ENCODE results near the gene TMSB4X.
"Not testable (repeated sequence)": the region's sequence is repeated elsewhere in the genome, so short reads cannot be mapped to it uniquely, and the experiment has no call there.

The TMSB4X gene

DNA sequence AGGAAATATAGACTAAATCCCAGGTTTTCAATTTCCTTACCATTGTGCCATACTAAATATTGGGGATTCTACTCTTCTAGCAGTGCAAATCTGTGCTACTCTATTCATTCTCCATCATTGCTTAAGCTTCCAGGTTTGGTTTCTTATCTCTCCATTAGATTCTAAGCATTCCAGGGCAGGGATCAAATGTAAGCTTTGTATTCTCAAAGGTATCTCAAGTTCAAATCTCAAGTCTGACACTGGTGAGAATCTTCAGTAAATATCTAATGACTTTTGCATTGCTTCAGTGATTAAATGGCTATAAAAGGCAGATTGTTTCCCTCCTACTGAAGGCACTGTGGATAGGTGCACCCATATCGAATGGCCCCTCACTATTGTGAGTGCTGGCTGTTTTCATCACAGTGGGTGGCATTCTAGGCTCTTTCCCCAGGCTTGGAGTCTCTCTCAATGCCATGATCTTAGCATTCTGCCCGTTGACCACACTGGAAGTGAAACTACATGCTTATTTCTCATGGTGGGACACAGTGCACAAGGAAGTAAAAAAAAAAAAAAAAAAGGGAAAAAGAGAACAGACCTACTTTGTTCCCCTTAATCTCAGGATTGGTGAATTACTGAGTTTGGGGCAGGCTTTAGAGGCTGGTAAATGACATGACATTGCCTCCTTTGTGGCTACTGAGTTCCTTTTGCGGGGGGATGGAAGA lies 40.8 kb downstream of the TMSB4X start:
- in situ Hi-C loops (cut with HindIII; ENCODE audit: low sequenced_read_pairs): no loop called here

DNA sequence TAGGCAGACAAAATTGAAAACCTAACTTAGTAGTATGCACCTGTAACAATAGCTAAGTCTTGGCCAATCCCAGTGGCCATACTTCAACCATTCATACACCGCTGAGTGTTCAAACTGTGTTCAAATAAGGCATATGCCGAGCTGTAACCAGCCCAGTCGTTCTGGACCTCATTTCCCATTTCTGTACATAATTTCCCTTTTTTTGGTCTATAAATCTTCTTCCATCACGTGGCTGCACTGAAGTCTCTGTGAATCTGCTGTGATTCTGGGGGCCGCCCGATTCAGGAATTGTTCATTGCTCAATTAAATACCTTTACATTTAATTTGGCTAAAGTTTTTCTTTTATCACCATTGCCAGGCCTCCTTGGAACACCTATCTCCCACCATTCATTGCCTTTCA lies 41.8 kb downstream of the TMSB4X start:
- in situ Hi-C loops (cut with HindIII; ENCODE audit: low sequenced_read_pairs): not testable (repeated sequence)

DNA sequence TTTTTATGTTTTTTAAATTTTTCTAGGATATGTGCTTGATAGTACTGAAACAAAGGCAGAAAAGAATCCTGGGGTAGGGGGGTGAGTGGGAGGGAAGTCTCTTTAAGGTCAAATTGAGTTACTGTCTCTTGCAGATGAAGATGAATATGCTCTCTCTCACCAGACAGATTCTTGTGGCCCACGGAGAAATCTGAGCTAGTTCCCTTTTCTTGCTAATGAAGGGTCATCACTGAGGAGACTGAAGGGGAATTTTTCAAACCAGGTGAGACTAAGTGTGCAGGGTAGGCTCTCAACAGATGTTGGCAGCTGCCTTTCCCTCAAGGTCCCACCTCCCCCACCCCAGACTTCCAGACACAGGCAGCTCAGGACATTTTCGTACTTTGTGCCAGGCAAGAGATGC lies 48.0 kb downstream of the TMSB4X start:
- in situ Hi-C loops (cut with HindIII; ENCODE audit: low sequenced_read_pairs): no loop called here

DNA sequence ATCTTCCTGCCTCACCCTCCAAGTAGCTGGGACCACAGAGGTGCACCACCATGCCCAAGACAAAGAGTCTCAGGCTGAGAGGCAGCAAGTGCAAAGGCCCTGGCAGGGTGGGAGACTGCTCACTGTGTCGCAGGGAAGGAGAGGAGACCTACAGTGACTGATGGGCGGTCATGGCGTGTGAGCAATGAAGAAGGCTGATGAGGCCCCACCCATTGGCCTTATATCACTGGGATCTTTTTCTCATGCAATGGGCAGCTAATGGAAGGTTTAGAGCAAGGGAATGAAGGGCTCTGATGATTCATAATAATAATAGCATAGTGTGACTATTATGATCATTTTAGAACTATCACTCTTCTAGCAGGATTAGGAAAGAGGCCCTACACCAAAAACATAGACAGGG lies 48.7 kb downstream of the TMSB4X start:
- in situ Hi-C loops (cut with HindIII; ENCODE audit: low sequenced_read_pairs): no loop called here

DNA sequence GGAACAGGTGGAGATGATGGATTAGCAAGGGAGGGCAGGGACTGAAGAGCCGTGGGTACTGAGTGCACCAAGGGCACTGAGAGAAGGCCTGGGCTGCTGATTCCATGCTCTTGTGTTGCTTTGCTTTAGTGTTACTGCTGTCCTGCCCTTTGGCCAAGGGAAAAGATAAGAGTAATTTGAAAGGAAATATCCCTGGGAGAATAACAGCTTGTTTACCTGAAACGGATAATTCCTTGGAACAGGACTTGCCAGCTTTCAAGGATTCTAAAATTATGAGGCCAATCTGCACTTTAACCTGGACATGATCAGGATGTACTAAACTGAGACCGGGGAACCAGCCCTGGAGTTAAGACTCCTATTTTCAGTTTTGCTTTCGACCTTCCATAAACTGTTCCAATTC lies 49.1 kb downstream of the TMSB4X start:
- in situ Hi-C loops (cut with HindIII; ENCODE audit: low sequenced_read_pairs): no loop called here

DNA sequence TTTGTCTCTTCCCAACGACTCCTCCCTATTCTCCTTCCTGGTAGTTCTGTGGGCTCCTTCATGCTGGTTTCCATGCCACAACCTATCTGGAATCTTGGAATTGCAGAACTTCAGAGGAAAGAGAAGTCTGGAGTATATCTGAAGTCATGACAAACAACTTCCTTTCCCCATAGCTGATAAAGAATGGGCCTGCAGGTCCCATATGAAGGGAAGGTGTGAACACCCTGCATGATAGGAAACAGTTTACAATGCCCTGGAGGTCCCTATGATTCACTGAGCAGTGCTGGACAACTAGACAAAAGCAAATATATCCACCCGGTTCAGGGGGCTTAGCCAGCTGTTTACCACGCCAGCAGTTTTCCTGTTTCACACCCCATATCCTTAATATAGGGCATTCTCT lies 50.1 kb downstream of the TMSB4X start:
- in situ Hi-C loops (cut with HindIII; ENCODE audit: low sequenced_read_pairs): no loop called here
